RWPE2 (cell line): ENCODE data around the gene SLA2.

Experiments
- ATAC-seq: fragments of 200-7000 bp; cut with Tn5 transposase; 3 replicates; pipeline ENCODE4 v1.9.1; 2021; ENCODE audit warnings: low read depth
- DNase-seq: peaks from one replicate; pipeline ENCODE4 v3.0.0-alpha.2; 2020; ENCODE audit warnings: low spot score
- H3K27ac ChIP-seq: fragments of 450-650 bp; 2 replicates; pipeline ENCODE4 v1.5.1; 2017; ENCODE audit warnings: mild to moderate bottlenecking; ENCODE audit not compliant: poor library complexity, severe bottlenecking
- H3K27me3 ChIP-seq: fragments of 250-450 bp; sonication (Bioruptor Pico); 2 replicates; pipeline ENCODE4 v1.5.1; 2021; ENCODE audit warnings: mild to moderate bottlenecking, moderate library complexity; ENCODE audit not compliant: insufficient read depth, poor library complexity, severe bottlenecking
- H3K36me3 ChIP-seq: fragments of 250-450 bp; sonication (Bioruptor Pico); 2 replicates; pipeline ENCODE4 v1.5.1; 2020; ENCODE audit warnings: low read depth, mild to moderate bottlenecking, moderate library complexity
- H3K4me1 ChIP-seq: fragments of 250-450 bp; sonication (Bioruptor Pico); 2 replicates; pipeline ENCODE4 v1.5.1; 2021; ENCODE audit warnings: mild to moderate bottlenecking, moderate library complexity; ENCODE audit not compliant: insufficient read depth, poor library complexity, severe bottlenecking
- H3K4me3 ChIP-seq: fragments of 250-450 bp; sonication (Bioruptor Pico); 2 replicates; pipeline ENCODE4 v1.5.1; 2021; ENCODE audit warnings: mild to moderate bottlenecking, moderate library complexity; ENCODE audit not compliant: severe bottlenecking
- H3K9me3 ChIP-seq: fragments of 250-450 bp; sonication (Bioruptor Pico); 2 replicates; pipeline ENCODE4 v1.5.1; 2021; ENCODE audit warnings: mild to moderate bottlenecking, moderate library complexity; ENCODE audit not compliant: severe bottlenecking
- CTCF ChIP-seq: fragments of 450-650 bp; IDR thresholded peaks from one replicate; pipeline ENCODE4 v1.5.1; 2017; ENCODE audit warnings: mild to moderate bottlenecking, moderate library complexity; ENCODE audit not compliant: poor library complexity, severe bottlenecking

SLA2 gene

GRCh38 chr20:36576081-36576445, 69.9 kb downstream of the SLA2 start:
- peak overlapping the region; percentile 58 for H3K27ac ChIP-seq
- TF ChIP-seq CTCF, result no peak
- no peaks in the 10 kb centered on the region for H3K9me3 ChIP-seq
- ATAC-seq, result no peak
- peaks cover 23% of the 10 kb centered on the region for H3K36me3 ChIP-seq
- H3K4me1 ChIP-seq, result peaks cover 7% of the 10 kb centered on the region
- DNase-seq, result no peak
- no peak overlapping the region for H3K4me3 ChIP-seq
- H3K27me3 ChIP-seq, result no peaks in the 10 kb centered on the region

DNA sequence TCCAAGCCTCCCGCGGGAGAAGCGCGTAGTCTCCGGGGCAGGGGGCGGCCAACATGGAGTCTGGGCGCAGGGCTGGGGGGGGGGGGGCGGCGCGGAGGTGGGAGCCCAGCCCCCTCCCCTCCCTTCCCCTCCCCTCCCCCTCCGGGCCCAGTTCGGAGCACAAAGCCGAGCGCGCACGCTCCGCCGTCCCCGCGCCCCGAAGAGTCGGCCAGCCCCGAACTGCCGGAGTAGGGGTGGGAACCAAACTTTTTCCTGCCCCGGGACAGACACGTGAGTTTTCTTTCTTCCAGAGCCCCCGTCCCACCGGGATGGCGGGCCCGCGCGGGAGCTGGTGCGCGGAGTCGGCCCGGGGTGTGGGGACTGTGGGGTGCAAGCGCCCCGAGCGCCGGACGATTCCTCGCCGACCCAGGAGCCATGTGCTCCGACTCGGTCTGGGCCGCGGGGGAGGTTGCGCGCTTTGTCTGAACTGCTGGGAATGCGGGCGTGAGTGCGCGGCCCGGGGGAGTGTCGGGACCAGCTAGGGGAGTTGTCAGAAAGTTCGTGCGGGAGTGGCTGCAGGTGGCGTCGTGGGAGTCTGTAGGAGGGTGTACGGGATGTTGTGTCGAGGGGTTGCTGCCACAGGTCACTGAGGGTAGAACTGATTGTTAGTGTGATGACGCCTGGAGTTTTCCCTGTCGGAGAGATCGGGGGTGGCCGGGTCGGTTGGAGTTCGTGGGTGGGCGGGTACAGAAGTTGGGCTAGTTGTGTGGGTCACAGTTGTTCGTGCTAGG, 71.4 kb downstream of the SLA2 start:
- Histone ChIP-seq H3K27me3 (no peaks in the 10 kb centered on the region), H3K36me3 (peaks cover 12% of the 10 kb centered on the region), H3K27ac (peak overlapping the region; percentile 58), H3K4me1 (peaks cover 7% of the 10 kb centered on the region), H3K9me3 (no peaks in the 10 kb centered on the region), H3K4me3 (peak overlapping the region; percentile 88)
- ATAC-seq, result peak; percentile 52
- no peak for TF ChIP-seq CTCF
- peak; percentile 93 for DNase-seq

DNA sequence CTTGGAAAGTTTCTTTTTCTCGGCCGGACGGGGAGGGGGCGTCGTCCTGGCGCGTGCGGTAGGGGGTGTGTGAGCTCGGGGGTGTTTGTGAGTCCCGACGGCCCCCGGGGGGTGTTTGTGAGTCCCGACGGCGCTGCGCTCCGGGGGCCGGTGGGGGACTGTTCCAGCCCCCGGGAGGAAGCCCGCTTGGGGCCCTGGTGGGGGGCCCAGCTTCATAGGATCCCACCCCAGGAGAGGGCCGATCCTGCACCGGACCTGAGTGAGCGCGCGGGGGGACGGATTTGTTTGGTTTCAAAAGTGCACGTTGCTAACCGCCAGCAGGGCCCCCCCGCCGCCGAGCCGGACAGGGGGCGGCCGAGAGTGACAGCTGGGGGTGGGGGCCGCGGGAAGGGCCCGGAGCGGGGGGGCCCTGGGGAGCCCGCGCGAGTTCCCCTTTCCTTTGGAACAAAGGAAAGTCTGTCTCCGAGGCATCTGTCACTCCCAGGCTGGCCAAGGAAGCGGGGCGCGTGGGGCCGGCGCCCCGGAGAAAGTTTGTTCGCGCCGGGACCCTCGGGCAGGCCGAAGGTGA, 72.1 kb downstream of the SLA2 start:
- TF ChIP-seq CTCF, result no peak
- Histone ChIP-seq H3K27ac (peak overlapping the region; percentile 58), H3K4me1 (peaks cover 7% of the 10 kb centered on the region), H3K36me3 (peaks cover 5% of the 10 kb centered on the region), H3K27me3 (no peaks in the 10 kb centered on the region), H3K4me3 (peak overlapping the region; percentile 88), H3K9me3 (no peaks in the 10 kb centered on the region)
- no peak; the same call in 2 of the 3 replicates for ATAC-seq
- no peak for DNase-seq

DNA sequence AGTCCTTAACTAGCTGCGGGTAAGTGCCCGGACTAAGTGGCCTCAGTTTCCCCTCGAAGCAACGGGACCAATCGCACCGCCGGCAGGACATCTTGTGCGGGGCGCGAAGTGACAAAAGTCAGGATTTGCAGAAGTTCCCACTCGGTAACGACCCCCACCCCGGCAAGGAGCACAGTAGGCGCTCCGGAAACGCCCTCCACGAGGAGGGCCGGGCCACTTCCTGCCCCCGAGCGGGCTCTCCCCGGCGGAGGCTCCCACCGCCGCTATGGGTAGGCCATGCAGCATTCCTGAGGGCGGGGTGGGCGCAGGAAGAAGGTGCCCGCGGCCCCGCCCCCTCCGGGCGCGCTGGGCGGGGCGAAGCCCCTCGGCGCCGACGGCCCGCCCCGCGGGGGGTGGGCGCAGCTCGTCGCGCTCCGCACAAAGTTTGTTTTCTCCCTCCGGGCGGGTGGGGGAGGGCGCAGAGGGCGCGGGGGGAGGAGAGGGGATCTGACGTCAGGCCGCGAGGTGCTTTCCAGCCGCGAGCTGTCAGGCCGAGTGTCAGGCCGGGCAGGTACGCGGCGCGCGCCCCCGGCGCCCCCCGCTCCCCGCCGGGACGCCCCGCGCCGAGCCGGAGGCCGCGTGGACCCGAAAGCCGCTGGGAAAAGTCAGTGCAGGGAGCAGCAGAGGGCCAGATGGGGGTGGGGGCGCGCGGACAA, 72.7 kb downstream of the SLA2 start, which contains the start of gene TGIF2:
Gene TGIF2, plus strand, starts transcription at position 495 of the 695 bp plus-strand sequence. CDS start 5,178 bp downstream, outside the sequence.
- no peaks in the 10 kb centered on the region for H3K27me3 ChIP-seq
- peak within 1 kb of the TSS; percentile 58 for H3K27ac ChIP-seq
- no peaks in the 10 kb centered on the region for H3K9me3 ChIP-seq
- H3K4me1 ChIP-seq, result peaks cover 7% of the 10 kb centered on the region
- no peaks in the 10 kb centered on the region for H3K36me3 ChIP-seq
- no peak for TF ChIP-seq CTCF
- ATAC-seq (peak; percentile 60), DNase-seq (peak; percentile 98)
- peak within 1 kb of the TSS; percentile 88 for H3K4me3 ChIP-seq
